Activated T-cell treated with anti-CD3 and anti-CD28 coated beads, Interleukin-2, amount 50 U/mL, for 1 hour (primary cell): ENCODE data around the gene OPN4.

Source experiments
- DNase-seq: peaks from one replicate; pipeline ENCODE4 v3.0.0-alpha.2; 2020

Gene OPN4

DNA sequence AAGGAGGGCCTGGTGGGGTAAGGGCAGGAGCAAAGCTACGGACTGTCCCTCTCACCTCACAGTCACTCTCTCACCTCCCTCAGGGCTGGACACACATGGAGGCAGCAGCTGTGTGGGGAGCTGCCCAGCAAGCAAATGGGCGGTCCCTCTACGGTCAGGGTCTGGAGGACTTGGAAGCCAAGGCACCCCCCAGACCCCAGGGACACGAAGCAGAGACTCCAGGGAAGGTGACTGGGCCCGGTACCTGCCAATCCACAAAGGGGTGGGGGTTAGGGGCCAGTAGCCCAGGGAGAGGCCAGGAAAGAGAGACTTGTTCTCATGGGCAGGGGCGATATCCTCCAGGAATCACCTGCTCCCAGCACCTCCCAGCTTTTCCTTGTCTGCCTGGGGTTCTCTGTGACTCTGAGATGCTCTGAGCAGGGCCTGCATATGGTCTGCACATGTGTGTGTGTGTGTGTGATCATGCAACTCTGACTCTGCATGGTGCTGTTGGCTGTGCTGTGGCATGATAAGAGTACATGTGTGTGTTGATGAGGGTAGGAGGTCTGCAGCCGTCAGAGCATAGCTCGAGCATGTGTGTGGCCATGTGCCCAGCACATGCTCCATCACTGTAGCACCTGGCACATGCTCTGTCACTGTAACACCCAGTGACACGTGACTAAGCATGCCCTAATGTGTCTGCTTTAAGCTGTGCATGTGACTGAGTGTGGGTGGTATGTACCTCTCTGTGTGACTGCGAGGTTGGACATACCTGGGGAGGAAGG lies 9.4 kb downstream of the OPN4 start:
- no peak for DNase-seq

- DNase-seq, result no peak
Observed at GRCh38 chr10:86664341-86665217, 10.2 kb downstream of the OPN4 start.

DNA sequence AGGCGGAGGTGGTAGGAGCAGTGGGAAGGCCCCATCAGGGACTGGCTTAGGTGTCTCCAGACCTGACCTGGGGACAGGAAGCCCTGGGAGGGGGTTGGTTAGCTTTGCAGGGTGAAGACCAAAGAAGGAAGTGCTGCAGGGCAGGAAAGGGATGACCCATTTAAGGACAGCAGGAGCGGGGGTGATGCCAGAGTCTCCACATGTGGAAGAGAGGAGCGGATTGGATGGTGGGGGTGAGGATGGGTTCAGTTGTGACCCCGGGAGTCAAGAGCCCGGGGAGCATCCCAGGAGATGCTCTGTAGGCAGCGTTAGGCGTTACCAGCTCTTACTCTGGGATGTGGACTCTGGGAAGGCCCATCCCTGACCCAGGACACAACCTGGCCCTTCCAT lies 10.9 kb downstream of the OPN4 start:
- no peak for DNase-seq

- DNase-seq, result no peak
Observed at GRCh38 chr10:86665868-86666267, 11.5 kb downstream of the OPN4 start.

DNA sequence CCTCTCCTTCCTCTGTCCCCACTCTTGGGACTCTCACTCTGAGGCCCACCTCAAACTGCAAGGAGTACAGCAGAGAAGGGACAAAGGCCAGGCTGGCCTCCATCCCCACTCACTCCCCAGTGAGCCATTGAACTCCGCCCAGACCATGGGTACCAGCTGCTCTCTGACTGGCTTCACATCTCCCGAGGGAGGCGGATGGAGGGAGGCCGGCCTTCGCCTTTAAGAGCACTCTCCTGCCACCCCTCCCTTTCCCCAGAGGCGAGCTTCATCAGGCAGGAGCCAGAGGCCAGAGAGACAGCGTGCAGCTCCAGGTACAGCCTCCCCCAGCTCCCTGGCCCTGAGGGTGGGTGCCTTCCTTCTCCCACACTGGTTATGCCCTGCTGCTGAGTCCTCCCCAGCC lies 12.2 kb downstream of the OPN4 start:
- DNase-seq, result no peak

DNA sequence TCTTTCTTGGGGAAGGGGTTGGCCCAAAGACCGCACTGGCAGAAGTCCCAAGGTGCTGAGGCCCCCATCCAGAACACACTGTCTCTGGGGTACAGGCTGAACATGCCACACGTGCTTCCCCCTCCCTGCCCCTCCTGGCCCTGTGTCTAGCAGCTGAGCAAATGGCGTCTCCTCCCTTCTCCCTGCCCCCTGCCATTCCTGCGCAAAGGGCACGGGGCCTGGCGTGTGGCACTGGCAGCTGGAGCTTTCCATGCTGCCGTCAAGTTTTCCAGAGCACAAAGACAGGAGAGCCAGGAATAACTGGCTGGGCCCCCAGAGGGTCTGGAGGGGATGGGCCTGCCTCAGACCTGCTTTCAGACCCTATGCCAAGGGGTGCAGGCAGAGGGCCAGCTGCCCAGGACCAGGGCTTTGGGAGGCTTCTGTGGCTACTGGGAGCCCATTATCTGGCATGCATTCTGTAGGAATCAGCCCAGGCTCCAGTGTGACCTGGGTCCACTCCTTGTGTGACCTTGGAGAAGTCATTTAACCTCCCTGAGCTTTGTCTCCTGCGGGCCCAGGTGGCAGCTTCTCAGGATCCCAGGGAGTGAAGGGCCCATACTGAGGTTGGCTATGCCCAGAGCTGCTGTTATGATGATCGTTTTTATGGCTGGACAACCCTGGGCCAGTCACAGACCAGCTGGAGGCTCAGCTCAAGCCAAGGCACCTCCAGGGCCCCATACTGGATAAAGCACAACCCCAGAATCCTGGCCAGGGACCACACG lies 13.3 kb downstream of the OPN4 start:
- DNase-seq, result no peak

GRCh38 chr10:86668297-86669165 lies 14.2 kb downstream of the OPN4 start, which contains the start of gene LDB3:
LDB3 (plus strand) TSS chr10:86668511; CDS start chr10:86668692, 181 bp downstream.
- DNase-seq, result no peak

DNA sequence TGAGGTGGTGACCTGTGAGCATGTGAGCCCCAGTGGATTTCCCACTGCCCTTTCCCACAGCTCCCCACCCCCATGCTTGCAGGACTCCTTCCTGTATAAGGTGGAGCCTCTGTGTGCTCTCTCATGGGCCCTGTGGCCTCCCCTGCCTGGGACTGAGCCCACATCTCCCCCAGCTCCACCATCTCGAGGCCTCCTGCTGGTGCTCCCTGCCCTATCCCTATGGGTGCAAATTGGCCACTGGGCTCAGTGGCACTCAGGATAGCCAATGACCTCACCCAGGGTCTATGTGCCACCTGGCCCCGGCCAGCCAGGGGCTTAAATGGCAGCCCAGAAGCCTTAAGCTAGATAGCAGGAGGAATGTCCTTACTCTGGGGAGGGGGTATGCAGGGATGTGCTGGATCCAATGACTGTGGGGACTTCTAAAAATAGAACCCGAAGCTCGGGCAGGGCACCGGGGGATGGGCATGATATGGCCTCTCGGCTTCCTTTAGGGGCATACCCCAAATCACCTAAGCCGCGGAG lies 16.0 kb downstream of the OPN4 start:
- DNase-seq, result no peak

- DNase-seq, result no peak
Observed at GRCh38 chr10:86670876-86671275, 16.5 kb downstream of the OPN4 start.

- no peak for DNase-seq
Observed at GRCh38 chr10:86671419-86671818, 17.1 kb downstream of the OPN4 start.

DNA sequence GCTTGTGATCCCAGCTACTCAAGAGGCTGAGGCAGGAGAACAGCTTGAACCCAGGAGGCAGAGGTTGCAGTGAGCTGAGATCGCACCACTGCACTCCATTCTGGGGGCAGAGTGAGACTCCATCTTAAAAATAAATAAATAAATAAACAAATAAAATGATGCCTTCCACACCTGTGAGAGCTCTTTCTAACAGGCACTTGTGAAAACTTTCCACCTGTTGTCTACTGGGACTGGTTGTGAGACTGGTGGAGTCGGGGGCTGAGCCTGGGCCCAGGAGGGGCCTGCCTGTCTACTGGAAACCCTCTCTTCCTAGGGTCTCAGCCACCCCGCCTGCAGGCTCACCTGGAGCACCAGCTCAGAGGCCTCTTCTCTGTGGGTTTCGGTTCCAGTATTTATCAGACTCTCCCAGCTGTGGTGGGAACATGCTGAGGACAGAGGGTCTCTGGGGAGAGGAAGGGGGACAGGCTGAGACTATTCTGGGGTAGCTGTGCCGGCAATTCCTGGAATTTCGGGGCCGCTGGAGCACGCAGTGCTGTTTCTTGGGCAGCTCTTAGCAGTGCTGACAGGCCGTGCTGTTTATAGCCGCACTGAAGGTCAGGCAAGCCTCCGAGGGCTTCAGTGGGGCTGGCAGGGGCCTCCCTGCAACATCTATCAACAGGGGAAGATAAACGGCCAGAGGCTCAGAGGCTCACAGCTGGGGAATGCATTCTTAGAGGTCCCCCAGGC lies 17.8 kb downstream of the OPN4 start:
- DNase-seq, result no peak

DNA sequence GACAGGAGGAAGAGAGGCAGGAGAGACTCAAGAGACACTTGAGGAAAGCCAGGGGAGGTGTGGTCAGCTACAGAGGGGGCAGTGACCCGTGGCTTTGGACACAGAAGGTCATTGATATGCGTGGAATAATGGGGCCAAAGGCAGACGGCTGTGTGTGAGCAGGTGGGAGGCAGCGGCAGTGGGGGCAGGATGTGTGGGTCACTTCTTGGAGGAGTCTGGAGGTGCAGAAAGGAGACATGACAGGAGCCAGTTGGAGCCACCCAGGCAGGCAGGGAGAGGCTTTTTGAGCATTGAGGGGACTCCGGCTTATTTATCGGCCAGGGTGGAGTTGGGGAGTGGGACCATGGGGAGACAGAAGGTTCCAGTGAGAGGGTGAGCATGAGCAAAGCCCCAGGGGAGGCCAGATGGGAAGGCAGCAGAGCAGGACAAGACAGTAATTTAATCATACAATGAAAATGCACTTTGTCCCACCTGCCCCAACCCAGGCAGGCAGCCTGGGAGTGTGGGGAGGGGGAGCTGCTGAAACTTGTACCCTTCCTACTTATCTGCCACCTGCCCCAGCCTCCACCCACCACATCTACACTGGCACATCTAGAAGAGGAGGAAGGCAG lies 19.0 kb downstream of the OPN4 start:
- DNase-seq, result no peak

GRCh38 chr10:86673827-86674581 lies 19.7 kb downstream of the OPN4 start:
- no peak for DNase-seq

GRCh38 chr10:86674912-86675311 lies 20.6 kb downstream of the OPN4 start:
- no peak for DNase-seq

DNA sequence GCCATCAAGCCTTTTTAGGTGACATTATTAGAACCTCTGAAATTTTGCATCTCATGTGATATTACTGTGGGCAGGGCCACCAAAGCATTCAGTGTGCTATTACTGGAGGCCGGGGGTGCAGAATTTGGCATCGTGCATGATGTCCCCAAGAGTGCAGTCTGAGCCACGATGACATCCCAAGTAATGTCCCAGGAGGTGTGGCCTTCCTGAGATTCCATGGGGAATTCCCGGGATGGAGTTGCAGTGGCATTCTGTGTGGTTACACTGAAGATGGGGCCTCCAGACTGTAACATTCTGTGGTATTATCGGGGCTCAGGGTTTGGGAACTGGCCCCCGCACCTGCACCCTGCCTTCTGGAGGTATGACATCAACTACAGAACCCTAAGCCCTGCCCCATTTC lies 23.0 kb downstream of the OPN4 start:
- DNase-seq, result no peak

DNA sequence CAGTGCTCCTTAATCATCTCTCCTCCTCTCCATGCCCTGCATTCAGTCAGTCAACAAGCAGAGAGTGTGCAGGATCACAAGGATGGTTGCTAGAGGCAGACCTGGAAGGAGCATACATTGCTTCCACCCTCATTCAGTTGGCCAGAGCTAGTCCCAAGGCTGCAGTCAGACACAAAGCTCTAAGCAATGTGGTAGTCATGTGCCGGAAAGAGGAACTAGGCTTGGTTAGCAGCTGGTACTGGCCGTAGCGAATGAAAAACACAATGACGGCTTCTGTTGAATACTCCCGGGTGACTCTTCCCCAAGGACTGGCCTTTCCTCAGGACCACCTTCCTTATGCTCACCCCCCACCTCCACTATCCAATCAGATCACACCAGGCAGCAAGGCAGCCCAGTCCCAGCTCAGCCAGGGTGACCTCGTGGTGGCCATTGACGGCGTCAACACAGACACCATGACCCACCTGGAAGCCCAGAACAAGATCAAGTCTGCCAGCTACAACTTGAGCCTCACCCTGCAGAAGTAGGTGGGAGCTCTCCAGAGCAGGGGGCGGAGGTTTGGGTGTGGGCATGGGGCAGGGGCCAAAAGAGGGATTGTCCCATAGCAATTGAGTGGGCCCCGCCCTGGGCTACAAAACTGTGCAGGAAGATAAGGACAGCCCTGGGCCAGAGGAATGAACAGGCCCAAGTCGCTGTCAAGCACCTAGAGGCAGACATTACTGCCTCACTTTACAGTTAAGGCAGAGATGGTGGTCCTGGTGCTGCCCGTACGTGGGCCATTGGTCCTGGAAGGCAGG lies 24.8 kb downstream of the OPN4 start:
- DNase-seq, result no peak

DNA sequence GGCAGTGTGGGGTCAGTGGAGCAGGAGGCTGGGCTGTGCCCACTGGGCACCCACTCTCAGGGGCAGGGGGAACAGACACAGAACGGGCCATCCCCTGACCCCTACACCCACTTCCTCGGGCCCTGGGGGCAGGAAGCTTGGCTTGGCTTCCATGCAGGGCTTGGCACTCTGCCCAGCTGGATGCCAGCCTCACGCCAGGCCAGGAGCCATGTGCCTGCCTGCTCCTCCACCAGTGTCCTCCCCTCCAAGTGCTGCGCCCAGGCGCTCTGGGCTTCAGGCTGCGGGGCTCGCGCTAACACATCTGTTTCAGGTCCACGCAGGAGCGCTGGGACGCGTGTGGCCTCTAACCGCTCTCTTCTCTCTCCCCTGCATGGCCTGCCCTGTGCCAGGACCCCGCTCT lies 26.7 kb downstream of the OPN4 start:
- no peak for DNase-seq

- DNase-seq, result no peak
Observed at GRCh38 chr10:86681722-86682386, 27.5 kb downstream of the OPN4 start.

DNA sequence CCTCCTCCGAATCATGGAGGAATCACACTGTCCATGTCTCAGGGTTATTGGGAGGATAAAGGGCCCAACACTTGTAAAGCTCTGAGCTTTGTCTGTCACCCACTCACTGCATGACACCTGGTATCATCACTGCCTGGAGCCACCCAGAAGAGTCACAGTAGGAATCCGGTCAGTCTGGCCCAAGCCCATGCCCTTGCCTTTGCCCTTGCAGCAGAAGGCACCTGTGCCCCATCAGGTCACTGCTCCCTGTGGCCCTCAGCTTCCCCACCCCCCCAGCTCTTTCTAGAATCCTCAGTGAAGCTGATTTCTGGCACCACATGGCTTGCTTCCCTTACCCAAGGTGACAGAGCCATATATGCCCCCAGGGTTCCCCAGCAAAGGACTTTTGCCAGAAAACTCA lies 28.3 kb downstream of the OPN4 start:
- DNase-seq, result no peak
